GM18858 (cell line): Measurements from ENCODE around the gene GALNT14.

Experiments used
- ATAC-seq: cut with Tn5 transposase; IDR thresholded peaks from one replicate; pipeline ENCODE4 v1.9.1; 2021; ENCODE audit not compliant: unreplicated experiment

Gene GALNT14

GRCh38 chr2:31058096-31059035 lies 79.9 kb downstream of the GALNT14 start:
- ATAC-seq: no peak

DNA sequence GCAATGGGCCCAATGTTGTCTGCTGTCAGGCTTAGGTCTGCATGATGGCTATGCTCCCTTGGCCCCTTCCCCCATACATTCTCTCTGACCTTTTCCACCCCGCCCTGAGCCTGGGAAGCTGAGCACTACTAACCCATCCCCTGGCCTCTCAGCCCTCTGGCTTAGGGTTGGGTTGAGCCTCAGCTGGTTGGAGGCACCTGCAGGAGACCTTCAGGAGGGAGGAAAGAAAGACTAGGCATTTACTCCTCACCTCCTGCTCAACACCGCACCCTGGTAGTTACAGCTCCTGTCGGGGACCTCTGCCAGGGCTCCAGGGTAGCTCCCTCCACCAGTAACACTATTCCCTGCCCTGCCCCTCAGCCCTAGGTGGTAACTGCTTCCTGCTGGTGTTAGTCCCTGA lies 80.5 kb downstream of the GALNT14 start:
- ATAC-seq: no peak

GRCh38 chr2:31055938-31056337 lies 82.3 kb downstream of the GALNT14 start:
- no peak for ATAC-seq

GRCh38 chr2:31054842-31055388 lies 83.3 kb downstream of the GALNT14 start:
- no peak for ATAC-seq

- no peak for ATAC-seq
These were observed 84.1 kb downstream of the GALNT14 start for GRCh38 chr2:31053929-31054782.

GRCh38 chr2:31052284-31052683 lies 86.0 kb downstream of the GALNT14 start:
- no peak for ATAC-seq

DNA sequence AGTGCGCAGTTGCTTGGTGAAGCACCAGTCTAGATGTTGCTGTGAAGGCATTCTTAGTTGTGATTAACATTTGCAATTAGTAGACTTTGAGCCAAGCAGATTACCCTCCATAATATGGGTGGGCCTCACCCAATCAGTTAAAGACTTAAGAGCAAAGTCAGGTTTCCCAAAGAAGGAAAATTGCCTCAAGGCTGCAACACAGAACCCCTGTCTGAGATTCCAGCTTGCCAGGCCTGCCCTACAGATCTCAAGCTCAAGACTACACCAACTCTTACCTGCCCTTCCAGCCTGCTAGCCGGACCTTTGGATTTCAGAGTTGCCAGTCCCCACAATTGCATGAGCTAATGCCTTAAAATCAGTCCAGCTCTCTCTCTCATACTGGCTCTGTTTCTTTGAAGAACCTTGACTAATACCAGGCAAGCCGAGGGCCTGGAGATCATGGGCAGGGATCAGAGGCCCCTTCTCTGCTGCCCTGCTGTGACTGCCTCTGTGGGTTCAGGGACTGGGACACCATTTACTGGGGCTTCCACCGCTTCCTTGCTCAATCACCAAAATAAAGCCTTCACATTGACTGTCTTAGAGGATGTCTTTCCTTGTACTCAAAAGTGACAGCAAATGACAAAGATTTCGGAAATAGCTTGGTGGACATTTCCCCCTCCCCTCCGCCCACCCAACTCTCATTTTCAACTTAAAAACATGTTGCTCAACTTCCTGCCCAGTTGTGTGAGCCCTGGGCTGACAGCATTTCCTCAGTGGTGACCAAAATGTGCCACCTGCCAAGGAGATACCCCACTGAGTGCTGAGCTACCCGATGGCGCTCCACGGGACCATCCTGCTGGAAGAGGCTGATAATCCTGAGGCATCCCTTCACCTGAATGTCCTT lies 86.7 kb downstream of the GALNT14 start:
- no peak for ATAC-seq

GRCh38 chr2:31049916-31050588 lies 88.2 kb downstream of the GALNT14 start:
- no peak for ATAC-seq

GRCh38 chr2:31049264-31049663 lies 89.0 kb downstream of the GALNT14 start:
- no peak for ATAC-seq

GRCh38 chr2:31047599-31047998 lies 90.6 kb downstream of the GALNT14 start:
- ATAC-seq: no peak

- ATAC-seq: no peak
These were observed 99.9 kb downstream of the GALNT14 start for GRCh38 chr2:31038385-31038784.

DNA sequence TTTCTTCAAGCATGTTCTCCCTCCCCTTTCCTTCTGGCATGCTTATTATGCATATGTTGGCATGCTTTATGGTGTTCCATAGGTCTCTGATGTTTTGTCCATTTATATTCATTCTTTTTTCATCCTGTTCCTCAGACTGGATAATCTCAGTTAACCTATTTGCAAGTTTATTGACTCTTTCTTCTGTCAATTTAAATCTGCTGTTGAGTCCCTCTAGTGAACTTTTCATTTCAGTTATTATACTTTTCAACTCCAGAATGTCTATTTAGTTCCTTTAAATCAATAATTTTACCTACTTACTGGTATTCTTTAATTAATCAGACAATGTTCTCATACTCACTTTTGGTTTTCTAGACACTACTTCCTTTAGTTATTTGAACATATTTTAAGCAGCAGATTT lies 101.2 kb downstream of the GALNT14 start:
- no peak for ATAC-seq

- ATAC-seq: no peak
These were observed 105.2 kb downstream of the GALNT14 start for GRCh38 chr2:31033032-31033431.

GRCh38 chr2:31032475-31032874 lies 105.8 kb downstream of the GALNT14 start:
- ATAC-seq: no peak

GRCh38 chr2:31031132-31031706 lies 107.0 kb downstream of the GALNT14 start:
- ATAC-seq: peak; percentile 98

DNA sequence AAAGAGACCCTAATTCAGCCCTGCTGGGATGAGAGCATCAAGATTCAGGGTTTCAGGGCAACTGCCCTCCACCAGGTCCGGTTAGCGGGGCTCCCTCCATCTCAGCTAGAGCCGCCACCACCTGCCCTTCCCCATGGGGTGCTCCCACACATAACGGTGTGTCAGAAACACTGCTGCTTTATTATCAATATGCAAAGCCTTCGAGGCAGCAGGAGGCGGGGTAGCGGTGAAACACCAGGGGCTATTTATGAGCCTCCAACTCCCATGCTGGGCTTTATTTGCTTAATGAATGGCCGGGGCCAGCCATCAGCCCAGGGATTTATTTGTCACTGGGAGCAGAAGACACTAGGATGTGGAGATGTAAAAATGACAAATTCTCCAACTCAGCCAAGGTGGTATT lies 109.8 kb downstream of the GALNT14 start:
- ATAC-seq: no peak

DNA sequence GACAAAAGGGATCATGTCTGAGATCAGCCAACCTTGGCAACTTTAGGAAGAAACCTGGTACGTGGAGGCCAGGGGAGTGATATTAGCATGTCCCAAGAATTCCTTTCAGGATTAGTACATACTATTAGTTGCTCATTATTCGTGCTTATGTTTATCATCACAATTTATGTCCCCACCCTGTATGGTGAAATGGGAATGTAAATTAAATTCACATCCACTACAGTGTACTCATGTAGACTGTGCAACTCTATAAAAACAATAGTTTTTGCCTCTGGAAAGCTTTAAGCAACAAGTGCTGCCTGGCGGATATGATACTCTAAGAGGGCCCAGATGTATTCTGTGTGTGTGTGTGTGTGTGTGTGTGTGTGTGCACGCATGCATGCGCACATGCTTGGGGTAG lies 110.7 kb downstream of the GALNT14 start:
- no peak for ATAC-seq

- no peak for ATAC-seq
These were observed 114.7 kb downstream of the GALNT14 start for GRCh38 chr2:31023541-31023940.

- ATAC-seq: no peak
These were observed 117.5 kb downstream of the GALNT14 start for GRCh38 chr2:31020713-31021112.

DNA sequence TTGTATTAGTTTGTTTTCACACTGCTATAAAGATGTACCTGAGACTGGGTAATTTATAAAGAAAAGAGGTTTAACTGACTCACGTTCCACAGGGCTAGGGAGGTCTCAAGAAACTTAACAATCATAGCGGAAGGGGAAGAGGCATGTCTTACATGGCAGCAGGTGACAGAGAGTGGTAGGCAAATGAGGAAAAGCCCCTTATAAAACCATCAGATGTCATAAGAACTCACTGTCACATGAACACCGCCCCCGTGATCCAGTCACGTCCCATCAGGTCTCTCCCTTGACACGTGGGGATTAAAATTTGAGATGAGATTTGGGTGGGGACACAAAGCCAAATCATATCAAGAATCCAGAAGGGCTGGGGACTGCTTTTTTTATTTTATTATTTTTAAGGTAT lies 120.0 kb downstream of the GALNT14 start:
- no peak for ATAC-seq
